A204.1 (cell line): ENCODE results near the gene GHDC.
"Not testable (repeated sequence)": the region's sequence is repeated elsewhere in the genome, so short reads cannot be mapped to it uniquely, and the experiment has no call there.

Source experiments
- FAIRE-seq: peaks from 2 replicates; lab custom pipeline; 2012; peaks lifted over from hg19 to GRCh38; lab: Jason Lieb, UNC

The GHDC gene

GRCh38 chr17:42202696-42203095 is 8.4 kb upstream of the GHDC start:
- no peak for FAIRE-seq

DNA sequence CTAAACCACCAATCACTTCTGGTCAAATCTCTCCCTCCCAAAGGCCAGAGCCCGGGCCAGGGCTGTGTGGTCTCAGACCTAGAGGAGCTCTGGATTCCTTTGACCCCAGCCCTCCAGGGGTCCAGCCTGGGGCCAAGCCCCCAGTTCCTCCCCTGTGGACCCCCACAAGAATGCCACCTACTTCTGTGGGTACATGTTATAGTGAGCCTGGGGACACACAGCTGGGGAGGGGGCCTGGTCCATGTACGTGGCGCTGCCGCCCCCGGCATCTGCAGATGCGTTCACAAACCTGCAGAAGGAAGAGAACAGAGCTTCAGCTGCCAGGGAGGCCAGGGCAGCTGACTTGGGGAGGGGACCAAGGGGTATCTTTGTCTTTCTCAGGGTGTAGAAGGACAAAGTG is 7.9 kb upstream of the GHDC start:
- no peak for FAIRE-seq

DNA sequence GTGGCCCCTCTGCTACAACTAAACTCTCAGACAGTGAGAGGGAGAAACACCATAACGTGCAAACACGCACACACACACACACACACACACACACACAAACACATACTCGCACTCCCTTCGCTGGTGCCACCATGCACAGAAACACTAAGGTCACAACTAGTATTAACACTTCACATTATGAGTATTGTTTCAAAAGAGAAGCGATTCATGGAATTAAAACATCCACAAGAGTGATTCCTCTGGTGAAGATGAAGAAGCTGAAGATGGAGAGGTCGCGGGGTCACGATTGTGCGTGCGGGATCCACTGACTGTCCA is 7.1 kb upstream of the GHDC start:
- no peak for FAIRE-seq

DNA sequence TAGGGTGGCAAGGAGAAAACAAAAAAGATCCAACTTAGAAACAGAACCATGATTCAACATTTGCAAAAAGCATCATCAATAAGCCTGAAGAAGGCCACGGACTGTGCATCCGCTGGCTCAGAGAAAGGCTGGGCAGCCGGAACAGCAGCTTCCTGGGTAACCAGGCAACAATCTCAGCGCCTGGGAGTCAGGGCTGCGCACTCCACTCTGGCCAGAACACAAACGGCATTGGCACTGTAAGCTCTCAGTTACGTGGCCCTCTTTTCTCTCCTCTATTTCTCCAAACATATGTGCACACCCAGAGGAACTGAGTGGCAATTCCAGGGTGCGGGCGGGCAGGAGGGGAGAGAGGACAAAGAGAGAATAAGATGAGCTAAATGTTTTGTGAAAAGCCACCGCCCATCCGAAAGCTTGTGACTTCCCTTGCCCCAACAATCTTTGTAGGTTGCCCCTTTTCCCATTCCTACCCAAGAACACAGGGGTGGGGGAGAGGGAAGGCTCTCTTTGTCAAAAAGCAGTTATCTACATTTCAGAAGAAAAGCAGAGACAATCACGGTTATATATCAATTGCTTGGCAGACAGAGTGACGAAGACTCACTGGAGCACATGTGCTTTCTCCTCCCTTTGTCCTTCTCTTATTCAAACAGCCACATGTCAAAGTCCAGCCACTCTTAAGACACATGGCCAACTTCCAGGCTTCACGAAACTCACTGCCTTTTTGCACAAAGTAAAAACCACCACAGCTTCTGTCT is 6.6 kb upstream of the GHDC start:
- no peak for FAIRE-seq

- no peak for FAIRE-seq
Measured at GRCh38 chr17:42199416-42200011, 5.2 kb upstream of the GHDC start.

- no peak for FAIRE-seq
Measured at GRCh38 chr17:42198897-42199296, 4.6 kb upstream of the GHDC start.

- no peak for FAIRE-seq
Measured at GRCh38 chr17:42197564-42198156, 3.4 kb upstream of the GHDC start.

DNA sequence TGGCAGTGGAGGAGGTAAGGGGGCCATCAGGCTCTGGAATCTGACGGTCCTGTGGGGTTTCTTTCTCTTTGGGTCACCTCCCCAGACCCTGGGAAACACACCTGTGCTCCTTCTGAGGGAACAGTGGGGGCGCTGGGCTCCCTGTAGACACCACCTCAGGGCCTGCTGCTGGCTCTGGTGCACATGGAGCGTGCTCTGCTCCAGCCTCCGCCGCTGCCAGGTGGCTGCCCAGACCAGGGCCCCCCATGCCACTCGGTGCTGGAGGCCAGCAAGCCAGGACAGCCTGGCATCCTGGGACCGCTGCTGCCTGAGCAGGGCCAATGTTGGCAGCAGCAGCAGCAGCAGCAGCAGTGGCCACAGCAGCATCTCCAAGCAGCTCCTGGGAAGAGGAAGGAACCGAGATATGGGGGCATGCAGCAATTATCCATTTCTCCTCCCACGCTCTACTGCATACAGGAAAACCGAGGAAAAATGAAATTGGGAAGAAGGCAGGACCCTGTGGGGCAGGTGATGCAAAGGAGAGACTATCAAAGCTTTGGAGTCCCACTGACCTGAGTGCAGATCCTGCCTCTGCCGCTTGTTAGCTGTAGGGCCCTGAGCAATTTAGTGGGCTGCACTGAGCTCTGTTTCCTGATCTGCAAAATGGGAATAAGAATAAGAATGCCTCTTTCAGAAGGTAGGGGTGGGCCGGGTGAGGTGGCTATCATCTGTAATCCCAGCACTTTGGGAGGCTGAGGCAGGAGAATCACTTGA is 902 bp downstream of the GHDC start:
- FAIRE-seq, result no peak

DNA sequence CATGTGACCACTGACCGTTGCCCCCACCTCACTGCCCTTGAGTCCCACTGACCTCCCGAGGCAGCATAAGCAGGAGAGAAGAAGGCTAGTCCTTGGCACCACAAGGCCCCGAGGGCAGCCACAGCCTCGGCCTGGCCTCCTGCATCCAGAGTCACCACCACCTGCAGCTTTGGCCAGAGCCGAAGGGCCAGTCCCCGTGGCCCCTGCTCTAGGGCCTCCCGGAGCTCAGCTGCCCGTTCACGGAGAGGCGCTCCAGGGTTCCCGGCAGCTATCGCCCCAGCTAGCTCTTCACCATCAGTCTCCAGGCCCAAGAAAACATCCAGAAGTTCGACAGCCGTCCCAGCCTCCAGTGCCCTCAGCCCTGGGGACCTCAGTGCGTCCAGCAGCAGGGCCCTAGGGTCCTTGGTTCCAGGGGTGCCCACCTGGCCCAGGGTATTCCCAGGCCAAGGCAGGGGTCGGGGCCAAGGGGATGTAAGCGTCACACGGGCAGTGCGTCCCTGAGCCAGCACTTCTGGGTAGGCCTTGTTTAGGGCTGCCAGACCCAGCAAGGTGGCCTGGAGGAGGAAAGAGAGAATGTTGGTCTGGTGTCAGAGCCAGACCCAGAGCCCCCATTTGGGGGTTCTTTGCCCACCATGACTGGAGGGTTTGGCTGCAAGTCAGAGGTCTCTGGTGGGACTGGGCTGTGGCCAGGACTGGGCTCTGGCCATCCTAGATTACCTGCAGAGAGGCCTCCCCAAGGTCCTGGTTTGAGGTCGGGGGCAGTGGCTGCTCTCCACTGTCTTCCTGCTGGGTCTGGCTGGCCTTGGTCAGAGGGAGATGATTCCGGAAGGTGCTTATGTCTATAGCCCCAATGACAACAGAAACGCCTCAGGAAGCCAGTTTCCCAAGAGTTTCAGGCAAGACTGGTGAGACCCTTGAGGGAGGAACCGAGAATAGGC is 1.8 kb downstream of the GHDC start:
- no peak for FAIRE-seq

DNA sequence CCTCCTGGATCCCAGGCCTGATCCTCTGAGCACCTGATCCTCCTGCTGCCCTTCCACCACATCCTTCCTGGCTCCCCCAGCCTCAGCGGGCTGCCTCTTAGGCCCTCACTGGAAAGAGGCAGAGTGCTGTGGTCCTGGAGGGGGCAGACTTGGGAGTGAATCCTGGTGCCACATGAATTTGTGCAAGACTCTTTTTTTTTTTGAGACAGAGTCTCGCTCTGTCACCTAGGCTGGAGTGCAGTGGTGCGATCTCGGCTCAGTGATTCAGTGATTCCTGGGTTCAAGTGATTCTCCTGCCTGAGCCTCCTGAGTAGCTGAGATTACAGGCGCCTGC is 3.1 kb downstream of the GHDC start:
- no peak for FAIRE-seq

DNA sequence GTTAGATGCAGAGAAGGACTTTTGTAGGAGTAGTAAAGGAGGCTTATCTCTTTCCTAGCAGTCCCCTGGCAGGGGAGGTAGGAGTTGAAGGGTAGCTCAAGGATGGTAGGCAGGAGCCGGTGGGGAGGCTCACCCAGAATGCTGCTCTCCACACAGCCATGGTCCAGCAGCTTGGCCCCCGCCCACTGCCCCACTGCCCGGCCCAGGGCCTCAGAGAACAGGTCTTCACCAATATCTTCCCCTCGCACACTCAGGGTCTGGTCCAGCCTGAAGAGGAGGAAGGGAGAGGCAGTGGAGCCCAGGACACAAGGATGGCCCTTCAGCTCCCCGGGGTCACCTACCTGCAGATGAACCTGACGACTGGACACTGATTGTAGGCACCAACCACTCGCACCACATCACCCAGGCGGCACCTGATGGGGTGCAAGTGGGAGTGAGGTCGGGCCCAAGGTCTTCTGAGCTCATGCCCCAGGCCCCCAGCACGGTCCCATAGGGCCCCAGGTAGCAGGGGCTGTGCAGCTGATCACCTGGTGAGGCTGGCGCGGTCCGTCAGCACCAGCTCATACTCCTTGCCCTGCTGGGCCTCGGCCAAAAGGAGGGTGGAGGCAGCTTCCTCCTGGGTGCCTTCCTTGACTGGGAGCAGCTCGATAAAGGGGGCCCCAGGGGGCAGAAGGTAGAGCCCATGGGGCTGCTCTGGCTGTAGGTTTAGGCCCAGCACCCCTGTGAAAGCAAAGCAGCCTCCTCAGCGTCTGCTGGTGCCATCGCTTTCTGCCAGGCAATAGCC is 3.6 kb downstream of the GHDC start:
- FAIRE-seq, result no peak

DNA sequence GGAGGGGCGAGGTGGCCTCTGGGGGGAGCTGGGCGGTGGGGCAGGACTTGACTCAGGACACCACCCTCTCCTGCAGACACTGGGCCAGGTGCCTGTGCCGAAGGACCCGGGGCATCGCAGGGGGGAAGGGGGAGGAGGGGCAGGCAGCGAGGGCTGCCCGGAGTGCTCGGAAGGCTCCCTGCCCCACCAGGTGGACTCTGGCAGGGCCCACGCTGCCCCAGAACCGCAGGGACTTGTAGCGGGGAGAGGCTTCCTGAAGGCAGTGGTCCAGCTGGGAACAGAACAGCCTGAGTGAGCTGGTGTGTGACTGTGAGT is 4.7 kb downstream of the GHDC start:
- FAIRE-seq, result no peak

- no peak for FAIRE-seq
Measured at GRCh38 chr17:42188749-42189650, 5.3 kb downstream of the GHDC start.

- FAIRE-seq, result no peak
Measured at GRCh38 chr17:42187833-42188232, 6.5 kb downstream of the GHDC start.

GRCh38 chr17:42186191-42186590 is 8.1 kb downstream of the GHDC start:
- not testable (repeated sequence) for FAIRE-seq

- no peak for FAIRE-seq
Measured at GRCh38 chr17:42185621-42185930, 8.7 kb downstream of the GHDC start.

DNA sequence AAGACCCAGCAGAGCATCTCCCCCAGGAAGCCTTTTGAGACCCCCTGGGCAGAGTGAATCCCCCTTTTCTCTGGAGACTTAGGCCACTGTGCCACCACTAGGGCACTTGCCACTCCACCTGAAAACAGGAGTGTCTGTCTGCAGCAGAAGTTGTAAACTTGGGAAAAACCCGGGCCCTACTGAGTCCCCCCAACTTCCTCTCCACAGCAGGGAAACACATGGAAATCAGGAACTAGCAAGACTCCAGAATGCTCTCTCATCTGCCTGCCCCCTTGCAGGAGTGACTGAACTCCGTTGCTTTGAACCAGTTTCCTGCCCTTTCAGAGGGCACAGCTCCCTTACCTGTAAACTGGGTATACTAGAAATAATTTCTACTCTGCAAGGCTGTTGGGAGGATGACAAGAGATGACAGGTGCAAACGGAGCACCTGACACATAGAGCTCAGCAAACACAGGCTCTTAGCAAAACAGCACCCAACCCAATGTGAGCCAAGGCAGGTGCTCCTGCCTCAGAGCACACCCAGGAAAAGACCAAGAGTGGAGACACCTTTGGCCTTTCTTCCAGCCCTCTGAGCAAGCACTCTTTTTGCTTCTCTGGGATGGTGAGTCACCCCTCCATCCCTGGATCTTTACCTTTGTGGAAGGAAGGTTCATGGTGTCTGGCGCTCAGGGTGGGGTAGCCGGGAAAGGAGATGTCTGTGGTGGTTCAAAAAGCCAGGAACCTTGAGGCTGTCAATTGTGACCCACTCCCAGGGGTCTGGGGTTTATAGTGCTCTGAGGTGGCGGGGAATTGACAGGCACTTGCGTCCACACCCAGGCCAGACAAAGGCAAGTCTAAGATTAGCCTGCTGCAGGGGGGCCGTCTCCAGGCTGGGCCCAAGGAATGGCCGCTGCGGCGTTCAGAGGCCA is 9.3 kb downstream of the GHDC start, which contains the start of gene HCRT:
Gene HCRT, minus strand, starts transcription at position 740 of the 908 bp plus-strand sequence. Its CDS starts 87 bp downstream, at position 653.
- no peak for FAIRE-seq

DNA sequence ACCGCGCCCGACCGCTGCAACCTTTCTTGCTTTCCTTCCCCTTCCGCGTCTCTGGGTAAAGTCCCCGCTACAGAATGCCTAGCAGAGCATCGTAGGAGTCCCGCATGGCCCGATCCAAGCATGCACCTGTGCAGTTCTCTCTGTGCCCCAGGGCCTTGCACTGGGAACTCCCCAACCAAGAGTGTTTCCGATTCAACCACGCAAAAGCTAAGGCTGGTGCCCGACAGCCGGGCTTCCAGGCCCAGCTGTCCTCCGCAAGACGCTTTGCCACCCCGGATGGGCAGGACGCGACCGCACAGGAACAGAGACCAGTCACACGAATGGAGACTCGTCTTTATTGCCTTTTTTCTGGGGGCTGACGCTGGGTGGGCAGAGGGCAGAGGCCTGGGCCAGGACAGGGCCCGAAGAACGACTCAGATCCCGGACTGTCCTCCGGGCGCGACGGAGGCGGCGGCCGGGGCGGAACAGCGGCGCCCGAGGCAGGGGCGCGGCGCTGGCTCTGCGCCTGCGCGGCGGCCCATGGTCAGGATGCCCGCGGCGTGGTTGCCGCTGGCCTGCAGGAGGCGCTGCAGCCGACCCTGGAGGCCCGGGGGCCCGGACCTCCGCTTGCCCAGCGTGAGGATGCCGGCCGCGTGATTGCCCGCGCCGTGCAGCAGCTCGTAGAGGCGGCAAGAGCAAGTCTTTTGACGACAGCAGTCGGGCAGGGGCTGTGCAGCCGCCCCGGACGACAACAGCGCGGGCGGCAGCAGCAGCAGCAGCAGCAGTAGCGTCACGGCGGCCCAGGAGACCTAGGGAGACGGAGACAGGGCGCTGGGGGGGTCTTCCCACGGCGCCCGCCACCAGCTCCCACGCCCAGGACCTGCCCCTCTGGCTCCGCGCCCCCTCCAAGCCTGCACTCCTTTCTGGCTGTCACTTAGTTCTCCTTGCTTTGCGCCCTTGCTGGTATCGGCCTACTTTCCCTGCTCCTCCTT is 10.3 kb downstream of the GHDC start:
- FAIRE-seq, result no peak
